Gastroesophageal sphincter (tissue), 4 donors: ENCODE measurements around the gene DLK1. TPM values are rescaled to one million over a fixed set of nuclear protein-coding genes. Genes with fewer than 3 reads are reported as not detected.

Experiments used
- ATAC-seq: fragments of 150-250 bp; one replicate; pipeline ENCODE4 v1.9.1; 2016; ENCODE audit warnings: mild to moderate bottlenecking, moderate library complexity
- H3K27ac ChIP-seq, 4 donors: fragments of 200-600 bp; sonication (generic) in 3 of 4; 1 replicate in 3 of 4; 2 replicates in 1 of 4; pipeline ENCODE4 v1.5.1; 2016 to 2019
- H3K27me3 ChIP-seq: fragments of 200-600 bp; sonication (generic); one replicate; pipeline ENCODE4 v1.5.1; 2019
- H3K36me3 ChIP-seq, 2 donors: fragments of 200-600 bp; sonication (generic); one replicate each; pipeline ENCODE4 v1.5.1; 2019; ENCODE audit warnings: control low read depth in 1 of 2
- H3K4me1 ChIP-seq, 3 donors: fragments of 200-600 bp; sonication (generic); 1 replicate in 2 of 3; 2 replicates in 1 of 3; pipeline ENCODE4 v1.5.1; 2016 to 2019; ENCODE audit warnings: control low read depth in 2 of 3
- H3K4me3 ChIP-seq, 2 donors: fragments of 200-600 bp; sonication (generic); one replicate each; pipeline ENCODE4 v1.5.1; 2019; ENCODE audit warnings: mild to moderate bottlenecking in 1 of 2, moderate library complexity in 1 of 2
- H3K9me3 ChIP-seq, 3 donors: fragments of 200-600 bp; sonication (generic); one replicate each; pipeline ENCODE4 v1.5.1; 2017 to 2019; ENCODE audit warnings: control low read depth in 2 of 3
- EP300 ChIP-seq: sonication (generic); formaldehyde crosslinking; IDR thresholded peaks from one replicate; pipeline ENCODE4 v1.6.1; 2017; ENCODE audit warnings: antibody characterized with exemption, mild to moderate bottlenecking
- POLR2A ChIP-seq, 2 donors: fragments of 450-650 bp; IDR thresholded peaks; one replicate each; pipeline ENCODE4 v1.6.1; 2017; ENCODE audit warnings: antibody characterized with exemption in 2 of 2, mild to moderate bottlenecking in 2 of 2, moderate library complexity in 1 of 2
- POLR2AphosphoS5 ChIP-seq: sonication (generic); formaldehyde crosslinking; IDR thresholded peaks from one replicate; pipeline ENCODE4 v1.6.1; 2017; ENCODE audit warnings: antibody characterized with exemption
- WGBS, 2 donors: methylation state at CpG; one replicate each; pipeline ENCODE4 v1.1.5; 2018; ENCODE audit warnings: low coverage in 1 of 2; 5-methylcytosine and 5-hydroxymethylcytosine counted together
- total RNA-seq, 4 donors: library from RNA; depleted of rRNA; stranded (reverse); fragments of >200 nt; gene quantifications; one replicate each; pipeline ENCODE4 v1.1.0, GENCODE V29; 2016
- TF ChIP-seq, protein P1 (sequence below), 4 experiments: fragments of 200-600 bp in 2 of 4; fragments of 450-650 bp in 2 of 4; sonication (generic) in 1 of 4; IDR thresholded peaks; one replicate each; pipeline ENCODE4 v1.5.1; 2017 to 2019; ENCODE audit warnings: antibody characterized with exemption in 4 of 4, mild to moderate bottlenecking in 2 of 4, moderate library complexity in 2 of 4

The DLK1 gene
- total RNA-seq, 4 donors from 2014 or later: not detected

DNA sequence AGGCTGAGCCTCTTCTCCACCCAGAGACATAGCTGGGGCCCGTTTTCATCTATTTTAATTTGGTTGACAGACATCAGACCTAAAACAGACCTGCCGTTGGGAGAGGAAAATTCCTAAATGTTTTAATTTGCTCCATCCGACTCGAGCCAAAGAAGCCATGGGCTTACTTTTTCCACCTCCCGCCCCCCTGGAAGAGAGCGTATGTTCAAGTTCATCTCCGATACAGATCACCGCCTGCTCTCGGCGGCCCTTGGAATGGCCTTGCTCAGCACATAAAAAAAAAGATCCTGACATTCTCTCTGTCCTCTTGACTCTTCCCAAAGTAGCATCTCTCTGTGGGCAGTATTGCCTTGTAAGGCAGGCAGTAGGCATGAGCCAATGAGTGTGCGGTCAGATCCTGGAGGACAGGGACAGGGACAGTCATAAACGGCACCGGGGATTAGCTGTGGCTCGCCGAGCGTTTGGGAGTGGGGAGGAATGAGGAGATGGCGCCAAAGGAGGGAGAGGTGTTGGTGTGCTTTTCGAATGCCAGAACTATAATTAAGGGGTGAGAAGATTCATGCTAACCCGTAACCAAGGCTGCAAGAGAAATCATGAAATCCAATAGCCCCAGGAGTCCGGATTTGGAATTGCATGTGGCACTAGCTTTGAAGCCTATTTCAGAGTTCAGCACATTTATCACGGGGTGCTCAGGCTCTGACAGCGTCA is 51.3 kb downstream of the DLK1 start:
- Histone ChIP-seq H3K36me3 (no peaks in the 10 kb centered on the region), H3K27me3 (peaks cover 13% of the 10 kb centered on the region), H3K4me1 (no peaks in the 10 kb centered on the region), H3K9me3 (no peaks in the 10 kb centered on the region), H3K27ac (no peak overlapping the region), H3K4me3 (no peak overlapping the region)
- TF ChIP-seq, protein P1, sequence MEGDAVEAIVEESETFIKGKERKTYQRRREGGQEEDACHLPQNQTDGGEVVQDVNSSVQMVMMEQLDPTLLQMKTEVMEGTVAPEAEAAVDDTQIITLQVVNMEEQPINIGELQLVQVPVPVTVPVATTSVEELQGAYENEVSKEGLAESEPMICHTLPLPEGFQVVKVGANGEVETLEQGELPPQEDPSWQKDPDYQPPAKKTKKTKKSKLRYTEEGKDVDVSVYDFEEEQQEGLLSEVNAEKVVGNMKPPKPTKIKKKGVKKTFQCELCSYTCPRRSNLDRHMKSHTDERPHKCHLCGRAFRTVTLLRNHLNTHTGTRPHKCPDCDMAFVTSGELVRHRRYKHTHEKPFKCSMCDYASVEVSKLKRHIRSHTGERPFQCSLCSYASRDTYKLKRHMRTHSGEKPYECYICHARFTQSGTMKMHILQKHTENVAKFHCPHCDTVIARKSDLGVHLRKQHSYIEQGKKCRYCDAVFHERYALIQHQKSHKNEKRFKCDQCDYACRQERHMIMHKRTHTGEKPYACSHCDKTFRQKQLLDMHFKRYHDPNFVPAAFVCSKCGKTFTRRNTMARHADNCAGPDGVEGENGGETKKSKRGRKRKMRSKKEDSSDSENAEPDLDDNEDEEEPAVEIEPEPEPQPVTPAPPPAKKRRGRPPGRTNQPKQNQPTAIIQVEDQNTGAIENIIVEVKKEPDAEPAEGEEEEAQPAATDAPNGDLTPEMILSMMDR (IDR thresholded peaks at IDR 0.05): no peak
- TF ChIP-seq POLR2AphosphoS5: no peak
- TF ChIP-seq POLR2A (IDR thresholded peaks at IDR 0.05): no peak
- TF ChIP-seq EP300: no peak
- WGBS, 2 donors: 73 to 74% methylated on average over 11 to 19 of the region's 22 CpGs
- ATAC-seq: no peak

DNA sequence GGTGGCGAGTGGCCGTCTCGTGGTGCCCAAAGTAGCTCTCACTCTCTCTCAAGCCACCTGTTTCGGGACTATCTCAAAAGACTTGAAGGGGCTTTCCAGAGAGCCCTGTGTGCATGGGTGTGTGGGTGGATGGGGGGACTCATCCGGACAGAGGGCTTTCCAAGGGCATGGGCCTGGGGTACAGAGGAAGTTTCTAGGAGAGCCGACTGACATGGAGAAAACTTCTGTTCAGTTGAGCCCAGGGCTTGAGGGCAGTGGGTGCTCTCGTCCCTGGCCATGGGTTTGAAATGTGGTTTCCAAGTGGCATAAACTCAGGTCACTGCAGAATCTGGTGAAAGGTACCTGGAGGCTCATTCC is 51.8 kb downstream of the DLK1 start:
- TF ChIP-seq POLR2AphosphoS5: no peak
- TF ChIP-seq, protein P1 (IDR thresholded peaks at IDR 0.05): no peak
- Histone ChIP-seq H3K27ac (no peak overlapping the region), H3K4me1 (no peaks in the 10 kb centered on the region), H3K36me3 (no peaks in the 10 kb centered on the region), H3K27me3 (peaks cover 8% of the 10 kb centered on the region), H3K4me3 (no peak overlapping the region), H3K9me3 (no peaks in the 10 kb centered on the region)
- WGBS, 2 donors: 70 to 75% methylated on average over 2 of the region's 7 CpGs
- no peak for ATAC-seq

DNA sequence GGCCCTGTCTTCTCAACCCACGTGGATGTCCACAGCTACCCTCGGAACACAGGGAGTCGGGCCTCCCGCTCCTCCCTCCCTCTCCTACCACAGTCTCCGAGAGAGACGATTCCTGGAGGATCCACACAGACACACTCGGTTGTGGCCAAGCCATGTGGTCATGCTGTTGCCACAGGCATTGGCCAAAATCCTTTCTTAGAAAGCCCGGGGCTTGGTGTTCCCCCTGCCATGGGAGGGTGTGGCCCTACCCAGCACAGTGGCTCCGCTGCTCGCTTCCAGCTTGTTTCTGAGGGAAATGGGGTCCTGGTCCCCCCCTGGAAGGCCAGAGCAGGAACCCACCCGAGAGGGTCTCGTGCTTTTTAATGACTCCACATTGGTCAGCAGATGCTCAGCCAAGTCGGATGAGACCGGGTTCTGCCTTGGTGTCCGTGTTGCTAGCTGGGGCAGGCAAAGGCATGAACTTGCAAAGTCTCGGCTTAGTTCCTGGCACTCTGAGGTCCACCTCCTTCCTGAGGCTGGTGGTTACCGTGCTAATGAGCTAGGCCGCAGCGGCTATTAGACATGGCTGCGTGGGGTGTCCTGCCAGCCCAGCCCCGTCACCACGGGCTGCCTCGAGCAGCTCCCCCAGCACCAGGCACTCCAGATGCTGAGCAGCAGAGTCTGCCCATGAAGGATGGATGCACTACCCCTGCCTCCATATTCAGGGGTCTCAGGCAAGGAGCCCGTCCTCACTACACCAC is 52.4 kb downstream of the DLK1 start:
- Histone ChIP-seq H3K4me1 (no peaks in the 10 kb centered on the region), H3K27ac (no peak overlapping the region), H3K36me3 (no peaks in the 10 kb centered on the region), H3K4me3 (no peak overlapping the region), H3K9me3 (no peaks in the 10 kb centered on the region), H3K27me3 (peaks cover 2% of the 10 kb centered on the region)
- 73 to 93% methylated on average over 3 of the region's 24 CpGs for WGBS, 2 donors
- TF ChIP-seq POLR2A (IDR thresholded peaks at IDR 0.05) (no peak), EP300 (no peak), POLR2AphosphoS5 (no peak)
- TF ChIP-seq, protein P1 (IDR thresholded peaks at IDR 0.05): no peak
- no peak for ATAC-seq

DNA sequence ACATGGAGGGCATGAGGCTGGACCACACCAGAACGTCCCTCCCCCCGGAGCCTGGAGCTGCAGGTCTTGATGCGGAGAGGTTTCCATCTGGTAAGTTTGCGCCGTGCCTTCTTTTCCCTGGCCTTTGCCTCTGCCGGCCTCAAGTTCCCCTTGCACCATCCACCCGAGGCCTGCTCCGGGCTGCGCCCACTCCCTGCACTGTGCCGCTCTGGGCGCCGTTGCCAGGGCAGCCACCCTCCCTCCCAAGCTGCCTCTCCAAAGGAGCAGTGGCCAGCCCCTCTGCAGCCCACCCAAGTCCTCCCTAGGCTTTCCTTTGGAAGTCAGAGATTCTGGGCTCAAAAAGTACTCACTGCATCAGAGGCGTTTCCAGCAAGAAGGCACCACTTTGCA is 53.0 kb downstream of the DLK1 start:
- H3K27me3 ChIP-seq: no peaks in the 10 kb centered on the region
- no peaks in the 10 kb centered on the region for H3K36me3 ChIP-seq
- ATAC-seq: no peak
- WGBS, 2 donors: 91% methylated on average over 9 of the region's 13 CpGs; no CpG with 5 or more reads in 1 of the 2 donors
- no peak overlapping the region for H3K4me3 ChIP-seq
- no peak overlapping the region for H3K27ac ChIP-seq
- H3K4me1 ChIP-seq: no peaks in the 10 kb centered on the region
- no peak for TF ChIP-seq EP300
- TF ChIP-seq, protein P1 (IDR thresholded peaks at IDR 0.05): no peak
- no peak for TF ChIP-seq POLR2AphosphoS5
- no peak for TF ChIP-seq POLR2A (IDR thresholded peaks at IDR 0.05)
- H3K9me3 ChIP-seq: no peaks in the 10 kb centered on the region

DNA sequence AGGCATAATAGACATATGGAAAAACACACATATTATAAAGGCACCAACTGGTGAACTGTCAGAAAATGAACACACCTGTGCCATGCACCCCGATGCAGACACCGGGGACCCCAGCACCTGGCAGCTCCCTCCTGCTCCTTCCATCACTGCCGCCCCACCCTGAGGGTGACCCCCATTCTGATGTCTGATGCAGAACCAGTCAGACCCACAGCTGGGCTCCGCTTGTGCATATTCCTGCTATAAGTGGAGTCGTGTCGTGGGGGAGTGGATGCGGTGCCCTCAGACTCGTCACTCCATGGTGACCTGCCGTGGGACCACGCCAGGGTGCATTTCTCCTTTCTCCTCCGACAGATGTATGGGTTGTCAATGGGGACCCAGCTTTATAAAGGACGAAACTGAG is 53.6 kb downstream of the DLK1 start:
- Histone ChIP-seq H3K27me3 (no peaks in the 10 kb centered on the region), H3K4me3 (no peak overlapping the region), H3K27ac (no peak overlapping the region), H3K9me3 (no peaks in the 10 kb centered on the region), H3K4me1 (no peaks in the 10 kb centered on the region), H3K36me3 (no peaks in the 10 kb centered on the region)
- WGBS, 2 donors: 100% methylated on average over 9 of the region's 12 CpGs; no CpG with 5 or more reads in 1 of the 2 donors
- TF ChIP-seq EP300: no peak
- TF ChIP-seq POLR2A (IDR thresholded peaks at IDR 0.05): no peak
- no peak for TF ChIP-seq POLR2AphosphoS5
- TF ChIP-seq, protein P1 (IDR thresholded peaks at IDR 0.05): no peak
- ATAC-seq: no peak
